ENCODE measurements around the gene ALOX12B. TPM values are rescaled to one million over a fixed set of nuclear protein-coding genes. Genes with fewer than 3 reads are reported as not detected.
A peak's percentile ranks its signal among the peaks of the same experiment; 100 is the strongest.

ALOX12B gene
- total and polyA plus RNA-seq, 2 of the 8 experiments (the other 6 are each of a cell fraction or from before 2014, with no cell fraction given), result 0.86 TPM; not detected in 1

DNA sequence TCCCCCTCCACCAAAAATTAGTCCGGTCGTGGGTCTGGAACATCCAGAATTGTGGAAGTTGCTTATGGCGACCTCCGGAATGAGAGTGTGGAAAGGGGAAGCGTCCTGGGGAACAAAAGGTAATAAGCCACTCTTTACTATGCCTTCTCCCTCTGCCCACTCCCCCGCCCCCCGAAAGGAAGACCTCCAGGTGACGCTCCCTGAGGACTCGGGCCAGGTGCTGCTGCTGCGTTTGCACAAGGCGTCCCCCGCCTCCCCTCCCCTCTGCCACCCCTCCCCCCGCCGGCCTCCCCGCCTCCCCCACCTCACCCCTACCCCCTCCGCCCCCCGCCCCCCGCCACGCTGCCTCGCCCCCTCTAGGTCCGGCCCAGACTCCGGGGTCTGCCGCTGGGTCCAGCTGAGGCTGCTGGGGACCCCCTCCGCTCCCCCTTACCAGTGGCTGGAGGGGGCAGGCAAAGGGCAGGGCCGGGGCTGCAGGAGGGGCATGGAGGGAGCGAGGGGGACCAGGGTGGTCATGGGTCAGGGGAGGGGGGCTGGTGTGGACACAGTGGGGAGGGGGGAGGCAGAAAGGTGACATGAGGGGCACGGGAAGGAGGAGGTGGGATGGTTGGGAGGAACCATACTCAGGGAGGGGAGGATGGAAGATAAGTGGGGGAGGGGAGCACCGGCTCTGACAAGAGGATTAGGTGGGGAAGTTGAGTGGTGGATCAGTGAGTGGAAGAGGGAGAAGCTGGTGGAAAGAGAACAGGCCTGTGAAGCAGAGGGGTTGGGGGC lies 23.6 kb downstream of the ALOX12B start:
- Histone ChIP-seq H3K36me3 (ENCODE audit: control insufficient read depth in 2 of 4, insufficient read depth in 4 of 4, low read length in 3 of 4) (no peaks in the 10 kb centered on the region), H2AK5ac (ENCODE audit: low read depth, low read length) (no peak overlapping the region; the same call in 1 of the 2 replicates), H3K18ac (ENCODE audit: extremely low read depth, low read length) (peak overlapping the region; percentile 71), H3K56ac (replicated peaks; ENCODE audit: insufficient read length, low read depth, low read length) (no peak overlapping the region), H2BK120ac (replicated peaks; ENCODE audit: low read depth, low read length) (no peak overlapping the region), H3K9me3 (ENCODE audit: insufficient read depth in 2 of 2, low read depth in 1 of 2, low read length in 1 of 2) (no peaks in the 10 kb centered on the region), H4K91ac (replicated peaks; ENCODE audit: insufficient read length, low read length) (no peak overlapping the region), H3K23ac (ENCODE audit: insufficient read length) (no peak overlapping the region), H3K9ac (replicated peaks in 1 of 4; ENCODE audit: extremely low read depth in 1 of 4, low read depth in 3 of 4, low read length in 3 of 4) (no peak overlapping the region), H3K79me1 (ENCODE audit: low read depth, low read length) (no peaks in the 10 kb centered on the region; the same call in 1 of the 2 replicates), H2BK5ac (ENCODE audit: low read depth, low read length) (peak overlapping the region; percentile 30; the same call in 1 of the 2 replicates), H3K23me2 (ENCODE audit: low read depth, low read length) (peaks cover 9% of the 10 kb centered on the region; the same call in 1 of the 2 replicates), H4K5ac (ENCODE audit: insufficient read length, low read depth, low read length) (no peak overlapping the region), H3K27me3 (replicated peaks in 1 of 4; ENCODE audit: control insufficient read depth in 3 of 4, extremely low read depth in 1 of 4, insufficient read depth in 3 of 4, low read length in 3 of 4) (peaks cover 5 to 24% (median 20%) of the 10 kb centered on the region in 4 experiments; a peak in 6 of 7 replicates), H3K27ac (ENCODE audit: low read depth, low read length) (no peak overlapping the region), H4K20me1 (replicated peaks in 1 of 2; ENCODE audit: control insufficient read depth in 1 of 2, insufficient read depth in 2 of 2, low read length in 2 of 2) (peaks cover 0 to 4% of the 10 kb centered on the region in 2 experiments), H2BK15ac (ENCODE audit: low read length) (peak overlapping the region; percentile 53; the same call in 1 of the 2 replicates), H2AFZ (ENCODE audit: low read length) (no peak overlapping the region), H3K14ac (ENCODE audit: insufficient read length) (no peak overlapping the region), H3K4me1 (replicated peaks in 1 of 4; ENCODE audit: control insufficient read depth in 3 of 4, insufficient read depth in 4 of 4, low read length in 3 of 4) (peaks cover 7 to 29% (median 14%) of the 10 kb centered on the region in 4 experiments), H3K79me2 (ENCODE audit: control insufficient read depth in 1 of 2, insufficient read depth in 2 of 2, low read length in 2 of 2) (no peaks in the 10 kb centered on the region), H2BK20ac (ENCODE audit: low read length) (no peak overlapping the region), H2BK12ac (ENCODE audit: low read depth, low read length) (peak overlapping the region; percentile 87; the same call in 1 of the 2 replicates), H4K8ac (ENCODE audit: extremely low read depth, insufficient read depth, low read length) (no peak overlapping the region), H3K4ac (replicated peaks; ENCODE audit: insufficient read length, low read depth, low read length) (no peak overlapping the region), H3K4me2 (ENCODE audit: insufficient read depth in 1 of 2, low read depth in 2 of 2, low read length in 2 of 2) (peak overlapping the region; percentile 80 to 86), H3K4me3 (ENCODE audit: extremely low read depth in 1 of 4, insufficient read depth in 2 of 4, low read depth in 3 of 4, low read length in 4 of 4) (peak overlapping the region; percentile 27 to 56 (median 42))
- TF ChIP-seq CHD1 (IDR thresholded peaks at IDR 0.05; ENCODE audit: low read depth, low read length) (no peak), KDM4A (IDR thresholded peaks at IDR 0.05; ENCODE audit: low read depth, low read length, severe bottlenecking) (peak; percentile 44)
- TF ChIP-seq, protein P1, sequence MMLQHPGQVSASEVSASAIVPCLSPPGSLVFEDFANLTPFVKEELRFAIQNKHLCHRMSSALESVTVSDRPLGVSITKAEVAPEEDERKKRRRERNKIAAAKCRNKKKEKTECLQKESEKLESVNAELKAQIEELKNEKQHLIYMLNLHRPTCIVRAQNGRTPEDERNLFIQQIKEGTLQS (IDR thresholded peaks at IDR 0.05; ENCODE audit: insufficient read depth, low read depth, low read length), result no peak
- POLR2A ChIA-PET (ENCODE audit: partially characterized antibody), result interaction anchor here (1.0 to 1.7 kb wide), 3 partner anchors 11 to 158 kb away, joined by 3 to 4 read pairs (median 4); no protein-coding TSS in a partner anchor
- FAIRE-seq (no peak), DNase-seq (ENCODE audit: low read depth in 1 of 2, low spot score in 2 of 2) (no peak)
- WGBS, 2 experiments (ENCODE audit: extremely low coverage in 1 of 2, insufficient coverage in 1 of 2, insufficient read length in 1 of 2, insufficient replicate concordance in 2 of 2, low coverage in 1 of 2, low lambda C conversion rate in 2 of 2, missing lambda C conversion rate in 1 of 2), result 8% methylated on average over 13 of the region's 28 CpGs; no CpG with 5 or more reads in 1 of the 2 experiments
- CTCF ChIA-PET (ENCODE audit: partially characterized antibody), result interaction anchor here (1.2 to 11.6 kb wide), 2 partner anchors 11 to 52 kb away, joined by 3 to 270 read pairs; no protein-coding TSS in a partner anchor
